VCaP (cell line): ENCODE measurements around the gene EPB41.
"Not testable (repeated sequence)": the region's sequence is repeated elsewhere in the genome, so short reads cannot be mapped to it uniquely, and the experiment has no call there.

Source experiments
- H3K27ac ChIP-seq: fragments of 450-650 bp; 2 replicates; pipeline ENCODE4 v1.5.1; 2017
- CTCF ChIP-seq: fragments of 450-650 bp; conservative IDR thresholded peaks from 2 replicates; pipeline ENCODE4 v1.5.1; 2017; ENCODE audit warnings: mild to moderate bottlenecking, moderate library complexity

Gene EPB41

GRCh38 chr1:28928314-28928941 is 14.1 kb downstream of the EPB41 start:
- TF ChIP-seq CTCF, result no peak
- H3K27ac ChIP-seq, result peak overlapping the region; percentile 94

GRCh38 chr1:28933277-28933676 is 18.9 kb downstream of the EPB41 start:
- H3K27ac ChIP-seq, result no peak overlapping the region
- TF ChIP-seq CTCF, result no peak

GRCh38 chr1:28933918-28934317 is 19.5 kb downstream of the EPB41 start:
- no peak overlapping the region for H3K27ac ChIP-seq
- TF ChIP-seq CTCF, result no peak

- no peak for TF ChIP-seq CTCF
- H3K27ac ChIP-seq, result no peak overlapping the region
Observed at GRCh38 chr1:28934676-28935075, 20.3 kb downstream of the EPB41 start.

- H3K27ac ChIP-seq, result no peak overlapping the region
- no peak for TF ChIP-seq CTCF
Observed at GRCh38 chr1:28935293-28935692, 20.9 kb downstream of the EPB41 start.

GRCh38 chr1:28936094-28936493 is 21.7 kb downstream of the EPB41 start:
- no peak overlapping the region for H3K27ac ChIP-seq
- TF ChIP-seq CTCF, result no peak

- no peak for TF ChIP-seq CTCF
Observed at GRCh38 chr1:28936528-28936927, 22.2 kb downstream of the EPB41 start.

GRCh38 chr1:28943581-28943980 is 29.2 kb downstream of the EPB41 start:
- not testable (repeated sequence) for H3K27ac ChIP-seq

More at GRCh38 chr1:28936528-28936927, 22.2 kb downstream of the EPB41 start:
- H3K27ac ChIP-seq, result no peak overlapping the region
